Left ventricle myocardium superior (tissue), 1 donor: ENCODE measurements around the gene DAB1. TPM values are rescaled to one million over a fixed set of nuclear protein-coding genes. Genes with fewer than 3 reads are reported as not detected.
A peak's percentile ranks its signal among the peaks of the same experiment; 100 is the strongest.

Experiments
- ATAC-seq: fragments of 200-7000 bp; cut with Tn5 transposase; one replicate; pipeline ENCODE4 v1.9.1; 2020; ENCODE audit warnings: mild to moderate bottlenecking, moderate library complexity
- DNase-seq: peaks from one replicate; pipeline ENCODE4 v3.0.0-alpha.2; 2020
- intact Hi-C: fragments of 100-400 bp; cut with micrococcal nuclease; formaldehyde crosslinking; loops from one replicate; pipeline ENCODE4 v1.11.0; 2022
- total RNA-seq: library from RNA; stranded (reverse); fragmentation: NEBNext Ultra II Directional; extraction: Animal tissue kit (Norgen Biotek cat#: 25700); gene quantifications from one replicate; pipeline ENCODE4 v1.2.1, GENCODE V29; 2021
- donor health status: DM: no; HTN: yes; CAD: no; lungs with severe emphysema.

The DAB1 gene
- total RNA-seq, 1 donor from 2014 or later, result 2.6 TPM

DNA sequence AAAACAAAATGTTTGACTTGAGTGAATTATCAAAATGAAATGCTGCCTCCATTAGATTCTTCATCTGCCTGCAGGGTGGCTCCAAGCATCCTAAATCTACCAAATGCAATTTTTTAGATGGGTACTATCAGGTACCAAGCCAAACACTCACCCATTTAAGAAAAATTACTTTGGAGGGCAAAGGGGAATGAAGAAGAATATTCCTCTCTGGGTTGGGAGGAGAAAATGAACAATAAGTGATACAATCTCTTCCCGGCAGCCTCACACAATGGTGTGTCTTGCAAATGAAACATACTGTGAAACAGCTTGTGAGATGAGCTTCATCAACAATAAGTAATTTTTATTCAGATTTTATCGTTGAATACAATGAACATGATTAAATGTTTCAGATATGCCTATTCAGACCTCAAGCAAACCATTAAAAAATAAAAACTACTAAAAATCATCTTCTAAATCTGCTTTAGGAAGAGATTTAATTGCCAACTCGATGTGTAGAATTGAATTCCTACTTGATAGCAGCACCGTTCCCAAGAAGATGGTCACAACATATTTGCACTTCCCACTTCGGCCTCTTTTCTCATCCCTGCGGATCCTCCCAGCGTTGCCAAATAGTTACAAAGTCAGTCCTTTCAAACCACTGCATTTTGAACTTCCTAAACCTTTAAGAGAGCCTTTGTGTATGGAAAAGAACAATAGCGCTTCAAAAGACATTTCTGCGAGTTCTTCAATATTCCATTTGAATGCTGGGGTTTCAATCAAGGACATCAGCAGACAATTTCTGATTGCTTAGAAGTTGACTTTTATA, 2.7 kb downstream of the DAB1 start:
- ATAC-seq, result no peak
- intact Hi-C loops, result no loop called here
- no peak for DNase-seq

- no peak for DNase-seq
- no peak for ATAC-seq
- intact Hi-C loops, result no loop called here
Observed at GRCh38 chr1:57418971-57419370, 4.9 kb downstream of the DAB1 start.

DNA sequence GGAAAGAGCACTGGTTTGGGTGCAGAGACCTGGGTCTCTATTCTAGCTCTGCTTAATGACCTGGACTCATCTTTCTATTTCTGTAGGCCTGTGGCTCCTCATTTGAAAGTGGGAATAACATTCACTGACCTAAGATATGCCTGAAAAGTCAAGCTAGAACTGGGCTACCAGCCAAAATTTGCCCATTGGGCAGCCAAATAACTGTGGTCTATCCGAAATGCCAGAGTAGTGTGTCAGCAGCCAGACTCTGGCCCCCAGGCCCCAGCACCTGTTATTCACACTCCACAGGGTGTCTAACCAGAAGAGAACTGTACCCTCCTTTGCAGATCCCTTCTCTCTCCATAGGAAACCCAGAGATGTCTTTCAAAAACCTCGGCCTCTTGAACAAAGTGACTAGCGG, 12.6 kb downstream of the DAB1 start:
- intact Hi-C loops, result no loop called here
- DNase-seq (no peak), ATAC-seq (peak; percentile 71)

GRCh38 chr1:57410508-57410907, 13.4 kb downstream of the DAB1 start:
- DNase-seq (no peak), ATAC-seq (no peak)
- intact Hi-C loops, result no loop called here

DNA sequence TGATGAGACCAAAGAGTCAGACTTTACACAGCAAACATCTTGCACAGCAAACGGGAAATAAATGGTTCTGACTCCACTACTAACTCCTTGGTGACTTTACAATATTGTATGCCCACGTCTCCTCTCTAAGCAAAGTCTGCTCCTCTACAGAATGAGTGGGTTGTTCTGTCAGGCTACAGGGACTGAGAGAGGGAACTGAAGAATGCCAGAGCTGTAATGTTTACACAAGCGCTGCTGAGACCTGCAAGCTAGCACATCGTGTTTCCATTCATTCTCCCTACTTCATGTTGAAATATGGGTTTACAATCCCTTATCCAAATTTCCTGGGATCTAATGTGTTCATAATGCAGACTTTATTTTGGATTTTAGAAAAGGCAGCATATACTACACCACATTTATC, 15.9 kb downstream of the DAB1 start:
- intact Hi-C loops, result no loop called here
- ATAC-seq (no peak), DNase-seq (no peak)

GRCh38 chr1:57406428-57406970, 17.4 kb downstream of the DAB1 start:
- ATAC-seq (no peak), DNase-seq (no peak)
- intact Hi-C loops, result no loop called here

- ATAC-seq (no peak), DNase-seq (no peak)
- intact Hi-C loops, result no loop called here
Observed at GRCh38 chr1:57404884-57405283, 19.0 kb downstream of the DAB1 start.

DNA sequence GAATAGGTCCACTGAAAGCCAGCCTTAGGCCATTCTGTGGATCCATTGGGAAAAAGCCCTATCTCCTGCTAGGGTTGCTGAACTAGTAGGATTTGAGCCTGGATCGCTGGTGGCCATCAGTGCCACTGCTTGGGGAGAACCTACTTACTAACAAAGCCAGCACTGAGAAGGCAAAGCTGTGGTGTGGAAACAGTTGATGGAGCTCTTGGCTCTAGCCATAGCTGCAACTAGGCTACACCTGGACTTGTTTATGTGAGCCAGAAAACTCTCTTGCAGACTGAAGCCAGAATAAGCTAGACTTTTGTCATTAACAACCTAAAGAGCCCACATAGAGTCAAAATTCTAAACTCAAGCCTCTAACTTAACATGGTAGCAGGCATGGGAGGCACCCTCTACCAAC, 20.7 kb downstream of the DAB1 start:
- DNase-seq, result no peak
- intact Hi-C loops, result no loop called here
- ATAC-seq, result no peak

- DNase-seq (no peak), ATAC-seq (no peak)
- intact Hi-C loops, result no loop called here
Observed at GRCh38 chr1:57401671-57402070, 22.2 kb downstream of the DAB1 start.

- no peak for DNase-seq
- intact Hi-C loops, result no loop called here
- ATAC-seq, result no peak
Observed at GRCh38 chr1:57400048-57400447, 23.8 kb downstream of the DAB1 start.

DNA sequence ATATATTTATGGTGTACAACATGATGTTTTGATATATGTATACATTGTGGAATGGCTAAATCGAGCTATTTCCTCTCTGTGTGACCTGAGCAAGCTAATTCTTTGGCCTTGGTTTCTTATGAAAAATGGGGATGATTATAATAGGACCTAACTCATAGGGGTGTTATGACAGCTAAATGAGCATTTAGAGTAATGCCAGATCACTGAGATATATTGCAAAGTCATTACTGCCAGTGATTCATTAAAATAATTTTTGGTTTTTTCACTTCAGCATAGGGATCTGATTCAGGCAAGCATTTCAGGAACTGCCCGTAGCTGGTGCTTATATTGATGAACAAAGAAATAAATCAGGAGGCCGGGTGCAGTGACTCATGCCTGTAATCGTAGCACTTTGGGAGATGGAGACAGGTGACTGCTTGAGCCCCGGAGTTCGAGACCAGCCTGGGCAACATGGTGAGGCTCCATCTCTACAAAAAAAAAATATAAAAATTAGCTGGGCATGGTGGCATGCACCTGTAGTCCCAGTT, 30.7 kb downstream of the DAB1 start:
- DNase-seq, result no peak
- intact Hi-C loops, result no loop called here
- no peak for ATAC-seq

GRCh38 chr1:57385336-57385735, 38.5 kb downstream of the DAB1 start:
- DNase-seq (no peak), ATAC-seq (no peak)
- intact Hi-C loops, result no loop called here

DNA sequence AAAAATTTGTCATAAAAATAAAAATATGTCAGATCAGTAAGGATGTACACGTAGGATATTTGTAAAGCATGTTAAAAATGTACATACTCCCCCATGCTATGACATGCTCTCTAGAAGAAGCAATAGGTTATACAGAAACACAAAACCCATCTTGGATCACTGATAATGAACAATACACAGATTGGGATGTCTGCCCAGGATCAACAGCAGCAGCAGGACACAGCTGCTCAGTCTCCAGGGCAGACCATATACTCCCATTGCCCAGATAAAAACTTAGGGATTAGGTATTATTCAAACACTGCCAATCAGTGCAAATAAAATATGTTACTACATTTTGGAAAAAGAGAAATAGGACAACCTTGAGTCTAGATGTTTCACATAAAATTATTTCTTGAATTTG, 39.0 kb downstream of the DAB1 start:
- DNase-seq (no peak), ATAC-seq (no peak)
- intact Hi-C loops, result no loop called here

- DNase-seq, result no peak
- intact Hi-C loops, result no loop called here
- no peak for ATAC-seq
Observed at GRCh38 chr1:57384284-57384683, 39.6 kb downstream of the DAB1 start.

DNA sequence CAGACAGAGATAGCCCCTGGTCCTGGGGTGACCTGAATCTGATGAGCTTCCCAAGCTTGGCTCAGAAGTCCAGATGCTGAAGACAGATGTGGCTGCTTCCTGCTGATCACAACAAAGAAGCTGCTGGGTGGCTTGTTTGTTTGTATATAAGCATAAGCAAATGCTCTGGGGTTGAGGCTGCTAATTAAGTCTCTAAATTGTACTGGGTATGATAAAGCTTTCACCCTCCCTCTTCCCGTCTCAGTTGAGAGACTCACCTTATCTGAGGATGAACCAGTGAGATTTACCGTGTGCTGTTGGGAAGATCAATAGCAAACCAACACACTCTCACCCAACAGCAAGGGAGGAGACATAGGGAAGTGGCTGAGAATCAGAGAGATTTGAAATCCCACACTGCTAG, 42.0 kb downstream of the DAB1 start:
- ATAC-seq (no peak), DNase-seq (no peak)
- intact Hi-C loops, result no loop called here

- no peak for ATAC-seq
- no peak for DNase-seq
- intact Hi-C loops, result no loop called here
Observed at GRCh38 chr1:57381426-57381825, 42.4 kb downstream of the DAB1 start.

DNA sequence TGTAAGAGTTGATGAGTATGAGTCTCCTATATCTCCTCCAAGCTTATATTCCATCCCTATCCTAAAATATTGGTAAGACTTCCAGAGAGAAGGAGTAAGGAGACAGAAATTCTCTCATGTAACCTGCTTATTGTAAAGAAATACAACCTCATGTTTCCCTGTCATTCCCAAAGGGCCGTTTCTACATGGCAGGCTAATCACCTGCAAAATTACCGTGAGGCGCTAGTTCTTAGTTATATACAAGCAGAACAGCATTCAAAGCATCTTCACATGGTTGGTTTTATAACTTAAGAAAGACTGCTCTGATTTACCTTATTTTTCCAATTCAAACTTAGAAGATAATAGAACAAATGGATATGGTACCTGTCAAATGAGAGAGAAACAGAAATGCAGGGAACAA, 42.9 kb downstream of the DAB1 start:
- no peak for ATAC-seq

GRCh38 chr1:57378534-57378933, 45.3 kb downstream of the DAB1 start:
- ATAC-seq (no peak), DNase-seq (no peak)
- intact Hi-C loops, result no loop called here

More for the DNA sequence above, 42.9 kb downstream of the DAB1 start:
- no peak for DNase-seq
- intact Hi-C loops, result no loop called here

DNA sequence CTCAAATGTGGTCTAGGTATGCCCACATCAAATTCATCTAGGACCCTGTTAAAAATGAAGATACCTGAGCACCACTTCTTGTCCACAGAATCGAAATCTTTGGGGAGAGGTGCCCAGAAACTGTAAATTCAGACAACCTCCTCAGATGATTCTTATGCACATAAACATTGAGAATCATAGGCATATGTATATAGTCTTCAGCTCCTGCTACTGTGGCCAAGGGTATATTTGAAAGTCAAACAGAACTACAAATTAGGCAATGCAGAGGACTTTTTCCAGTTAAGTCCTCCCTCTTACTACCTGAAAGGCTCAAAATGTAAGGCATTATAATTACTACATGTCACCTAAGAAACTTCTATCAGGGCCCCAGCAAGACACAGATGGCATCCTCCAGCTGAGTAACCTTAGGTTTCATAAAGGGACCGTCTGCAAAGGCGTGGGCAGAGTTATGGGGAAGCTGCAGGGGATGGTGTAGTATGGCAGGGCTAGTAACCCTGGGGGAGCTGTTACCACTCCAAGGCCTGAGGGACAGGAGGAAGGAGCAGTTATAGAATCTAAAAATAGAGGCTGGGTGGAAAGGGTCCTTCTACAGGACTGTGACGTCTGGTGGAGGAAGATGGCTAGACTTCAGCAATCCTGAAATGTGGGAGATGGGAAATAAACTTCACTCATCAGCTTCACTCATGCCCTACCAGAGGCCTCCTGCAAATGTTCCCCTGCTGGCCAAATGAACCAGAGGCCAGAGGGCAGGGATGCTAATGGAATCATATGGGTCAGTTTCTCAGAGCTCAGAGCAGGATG, 46.3 kb downstream of the DAB1 start:
- intact Hi-C loops, result no loop called here
- ATAC-seq (peak; percentile 24), DNase-seq (no peak)

- intact Hi-C loops, result no loop called here
- DNase-seq, result no peak
- no peak for ATAC-seq
Observed at GRCh38 chr1:57376041-57376440, 47.8 kb downstream of the DAB1 start.
